Measurements from ENCODE around the gene GATAD2A.
"Not testable (repeated sequence)": the region's sequence is repeated elsewhere in the genome, so short reads cannot be mapped to it uniquely, and the experiment has no call there.

Gene GATAD2A

GRCh38 chr19:19366434-19367396 is 38.8 kb upstream of the GATAD2A start:
- peak; percentile 60 for DNase-seq (ENCODE audit: low read depth, low spot score)
- TF ChIP-seq, protein P1, sequence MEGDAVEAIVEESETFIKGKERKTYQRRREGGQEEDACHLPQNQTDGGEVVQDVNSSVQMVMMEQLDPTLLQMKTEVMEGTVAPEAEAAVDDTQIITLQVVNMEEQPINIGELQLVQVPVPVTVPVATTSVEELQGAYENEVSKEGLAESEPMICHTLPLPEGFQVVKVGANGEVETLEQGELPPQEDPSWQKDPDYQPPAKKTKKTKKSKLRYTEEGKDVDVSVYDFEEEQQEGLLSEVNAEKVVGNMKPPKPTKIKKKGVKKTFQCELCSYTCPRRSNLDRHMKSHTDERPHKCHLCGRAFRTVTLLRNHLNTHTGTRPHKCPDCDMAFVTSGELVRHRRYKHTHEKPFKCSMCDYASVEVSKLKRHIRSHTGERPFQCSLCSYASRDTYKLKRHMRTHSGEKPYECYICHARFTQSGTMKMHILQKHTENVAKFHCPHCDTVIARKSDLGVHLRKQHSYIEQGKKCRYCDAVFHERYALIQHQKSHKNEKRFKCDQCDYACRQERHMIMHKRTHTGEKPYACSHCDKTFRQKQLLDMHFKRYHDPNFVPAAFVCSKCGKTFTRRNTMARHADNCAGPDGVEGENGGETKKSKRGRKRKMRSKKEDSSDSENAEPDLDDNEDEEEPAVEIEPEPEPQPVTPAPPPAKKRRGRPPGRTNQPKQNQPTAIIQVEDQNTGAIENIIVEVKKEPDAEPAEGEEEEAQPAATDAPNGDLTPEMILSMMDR (IDR thresholded peaks at IDR 0.05; ENCODE audit: low read depth, low read length), result peak; percentile 97
- no peak overlapping the region for H3K4me3 ChIP-seq (ENCODE audit: low read depth, low read length)
- in situ Hi-C loops (cut with HindIII; ENCODE audit: low sequenced_read_pairs), result no loop called here

DNA sequence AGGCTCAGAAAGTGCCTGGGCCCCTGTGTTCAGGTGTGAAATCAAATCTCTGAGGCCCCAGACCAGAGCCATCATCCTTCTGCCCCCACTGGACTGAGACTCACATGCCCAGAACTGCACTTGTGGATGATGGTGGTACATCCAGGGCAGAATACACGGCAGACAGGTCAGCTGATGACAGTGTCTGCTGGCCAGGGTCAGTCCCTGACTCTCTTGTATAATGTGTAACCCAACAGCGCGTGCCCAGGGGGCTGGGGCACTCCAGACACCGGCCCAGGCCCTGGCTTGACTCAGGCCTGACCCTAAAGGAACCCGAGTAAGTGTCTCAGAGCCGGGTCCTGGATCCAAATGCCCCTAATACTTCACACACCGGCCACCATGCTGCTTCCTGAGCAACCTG is 37.4 kb upstream of the GATAD2A start:
- no peak for DNase-seq (ENCODE audit: low read depth, low spot score)
- in situ Hi-C loops (cut with HindIII; ENCODE audit: low sequenced_read_pairs), result no loop called here
- H3K4me3 ChIP-seq (ENCODE audit: low read depth, low read length), result no peak overlapping the region
- TF ChIP-seq, protein P1 (IDR thresholded peaks at IDR 0.05; ENCODE audit: low read depth, low read length), result no peak

DNA sequence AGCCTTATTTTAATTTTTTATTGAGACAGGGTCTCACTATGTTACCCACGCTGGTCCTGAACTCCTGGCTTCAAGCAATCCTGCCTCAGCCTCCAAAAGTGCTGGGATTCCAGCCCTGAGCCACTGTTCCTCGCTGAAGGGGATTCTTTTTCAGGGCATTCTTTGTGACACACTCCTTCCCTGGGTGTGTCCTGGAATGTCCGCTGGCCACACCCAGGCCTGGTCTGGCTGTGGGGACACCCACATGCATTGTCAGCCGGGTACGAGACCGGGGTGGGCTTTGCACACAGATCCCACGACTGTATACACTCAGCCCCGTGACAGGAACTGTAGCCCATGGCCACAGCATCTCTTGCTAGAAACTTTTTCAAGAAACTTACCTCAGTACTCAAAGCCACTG is 34.4 kb upstream of the GATAD2A start:
- TF ChIP-seq, protein P1 (IDR thresholded peaks at IDR 0.05; ENCODE audit: low read depth, low read length), result no peak
- no peak for DNase-seq (ENCODE audit: low read depth, low spot score)
- no peak overlapping the region for H3K4me3 ChIP-seq (ENCODE audit: low read depth, low read length)
- in situ Hi-C loops (cut with HindIII; ENCODE audit: low sequenced_read_pairs), result no loop called here

- H3K4me3 ChIP-seq (ENCODE audit: low read depth, low read length), result no peak overlapping the region
- TF ChIP-seq, protein P1 (IDR thresholded peaks at IDR 0.05; ENCODE audit: low read depth, low read length), result no peak
- peak; percentile 28 for DNase-seq (ENCODE audit: low read depth, low spot score)
- in situ Hi-C loops (cut with HindIII; ENCODE audit: low sequenced_read_pairs), result no loop called here
Measured at GRCh38 chr19:19372656-19373416, 32.6 kb upstream of the GATAD2A start.

- no peak overlapping the region for H3K4me3 ChIP-seq (ENCODE audit: low read depth, low read length)
- TF ChIP-seq, protein P1 (IDR thresholded peaks at IDR 0.05; ENCODE audit: low read depth, low read length), result no peak
- in situ Hi-C loops (cut with HindIII; ENCODE audit: low sequenced_read_pairs), result no loop called here
- no peak for DNase-seq (ENCODE audit: low read depth, low spot score)
Measured at GRCh38 chr19:19379527-19379926, 25.9 kb upstream of the GATAD2A start.

DNA sequence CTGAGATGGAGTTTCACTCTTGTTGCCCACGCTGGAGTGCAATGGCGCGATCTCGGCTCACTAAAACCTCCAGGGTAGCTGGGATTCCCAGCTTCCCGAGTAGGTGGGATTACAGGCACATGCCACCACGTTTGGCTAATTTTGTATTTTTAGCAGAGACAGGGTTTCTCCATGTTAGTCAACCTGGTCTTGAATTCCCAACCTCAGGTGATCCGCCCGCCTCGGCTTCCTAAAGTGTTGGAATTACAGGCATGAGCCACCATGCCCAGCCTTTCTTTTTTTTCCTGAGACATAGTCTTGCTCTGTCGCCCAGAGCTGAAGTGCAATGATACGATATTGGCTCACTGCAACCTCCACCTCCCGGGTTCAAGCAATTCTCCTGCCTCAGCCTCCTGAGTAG is 25.2 kb upstream of the GATAD2A start:
- H3K4me3 ChIP-seq (ENCODE audit: low read depth, low read length); in situ Hi-C loops (cut with HindIII; ENCODE audit: low sequenced_read_pairs); DNase-seq (ENCODE audit: low read depth, low spot score): not testable (repeated sequence)
